ENCODE results near the gene CP. TPM values are rescaled to one million over a fixed set of nuclear protein-coding genes. Genes with fewer than 3 reads are reported as not detected.

Gene CP
- total and polyA plus RNA-seq, 2 of the 13 experiments (the other 11 are each of a cell fraction or from before 2014, with no cell fraction given): 42.6 to 789 TPM

DNA sequence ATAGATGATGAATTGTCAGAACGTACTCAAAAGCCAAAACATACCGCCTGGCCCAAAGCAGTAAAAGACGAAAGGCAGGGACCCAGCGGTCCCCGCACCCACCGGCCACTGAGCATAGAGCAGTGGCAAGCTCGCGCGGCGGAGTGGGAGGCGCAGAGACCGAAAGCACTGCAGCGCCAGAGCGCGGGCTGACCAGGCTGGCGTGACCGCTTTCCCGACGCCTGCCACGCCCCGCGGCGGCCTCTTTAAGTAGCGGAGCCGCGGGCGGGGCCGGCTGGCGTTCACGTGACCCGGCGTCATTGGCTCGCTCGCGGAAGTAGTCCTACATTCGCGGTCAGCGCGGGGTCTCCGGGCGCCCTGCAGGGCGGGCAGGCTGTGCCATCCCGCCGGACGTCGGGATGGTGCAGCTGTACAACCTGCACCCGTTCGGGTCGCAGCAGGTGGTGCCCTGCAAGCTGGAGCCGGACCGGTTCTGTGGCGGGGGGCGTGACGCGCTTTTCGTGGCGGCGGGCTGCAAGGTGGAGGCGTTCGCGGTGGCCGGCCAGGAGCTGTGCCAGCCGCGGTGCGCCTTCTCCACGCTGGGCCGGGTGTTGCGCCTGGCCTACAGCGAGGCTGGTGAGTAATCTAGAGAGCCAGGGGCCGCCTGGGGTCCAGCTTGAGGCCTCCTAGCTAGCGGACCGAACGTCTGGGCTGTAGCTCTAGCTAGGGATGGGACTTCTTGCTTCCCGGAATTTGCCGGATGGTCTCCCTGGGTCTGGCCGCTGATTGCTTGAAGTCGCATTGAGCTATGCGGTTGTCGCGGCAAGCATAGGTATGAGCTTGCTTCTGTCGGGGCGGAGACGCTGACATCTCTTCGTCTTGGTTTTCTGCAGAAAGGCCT, 92.1 kb downstream of the CP start, which contains the start of gene HPS3 (continued):
- peak; percentile 73; the same call in 1 of the 2 replicates for TF ChIP-seq ZNF441 (CRISPR knock-in tag; IDR thresholded peaks at IDR 0.05; ENCODE audit: borderline replicate concordance)
- no peak for TF ChIP-seq HMG20B (CRISPR knock-in tag; conservative IDR thresholded peaks at IDR 0.05)
- TF ChIP-seq MATR3 (CRISPR knock-in tag; IDR thresholded peaks at IDR 0.05): no peak
- no peak; the same call in 1 of the 2 replicates for TF ChIP-seq IKZF5 (CRISPR knock-in tag; IDR thresholded peaks at IDR 0.05)
- peak; percentile 93 for TF ChIP-seq KLF9 (CRISPR knock-in tag; IDR thresholded peaks at IDR 0.05; ENCODE audit: low read depth)
- TF ChIP-seq, protein P1, sequence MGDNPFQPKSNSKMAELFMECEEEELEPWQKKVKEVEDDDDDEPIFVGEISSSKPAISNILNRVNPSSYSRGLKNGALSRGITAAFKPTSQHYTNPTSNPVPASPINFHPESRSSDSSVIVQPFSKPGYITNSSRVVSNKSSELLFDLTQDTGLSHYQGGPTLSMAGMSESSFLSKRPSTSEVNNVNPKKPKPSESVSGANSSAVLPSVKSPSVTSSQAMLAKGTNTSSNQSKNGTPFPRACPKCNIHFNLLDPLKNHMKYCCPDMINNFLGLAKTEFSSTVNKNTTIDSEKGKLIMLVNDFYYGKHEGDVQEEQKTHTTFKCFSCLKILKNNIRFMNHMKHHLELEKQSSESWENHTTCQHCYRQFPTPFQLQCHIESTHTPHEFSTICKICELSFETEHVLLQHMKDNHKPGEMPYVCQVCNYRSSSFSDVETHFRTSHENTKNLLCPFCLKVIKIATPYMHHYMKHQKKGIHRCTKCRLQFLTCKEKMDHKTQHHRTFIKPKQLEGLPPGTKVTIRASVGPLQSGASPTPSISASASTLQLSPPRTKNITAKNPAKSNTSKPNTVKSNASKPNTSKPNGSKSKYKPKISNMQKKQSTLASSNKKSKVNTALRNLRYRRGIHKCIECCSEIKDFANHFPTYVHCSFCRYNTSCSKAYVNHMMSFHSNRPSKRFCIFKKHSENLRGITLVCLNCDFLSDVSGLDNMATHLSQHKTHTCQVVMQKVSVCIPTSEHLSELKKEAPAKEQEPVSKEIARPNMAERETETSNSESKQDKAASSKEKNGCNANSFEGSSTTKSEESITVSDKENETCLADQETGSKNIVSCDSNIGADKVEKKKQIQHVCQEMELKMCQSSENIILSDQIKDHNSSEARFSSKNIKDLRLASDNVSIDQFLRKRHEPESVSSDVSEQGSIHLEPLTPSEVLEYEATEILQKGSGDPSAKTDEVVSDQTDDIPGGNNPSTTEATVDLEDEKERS (CRISPR knock-in tag; IDR thresholded peaks at IDR 0.05): no peak
- TF ChIP-seq ZNF556 (CRISPR knock-in tag; IDR thresholded peaks at IDR 0.05; ENCODE audit: borderline replicate concordance): peak; percentile 33; the same call in 1 of the 2 replicates
- TF ChIP-seq MZF1 (CRISPR knock-in tag; IDR thresholded peaks at IDR 0.05; ENCODE audit: borderline replicate concordance): no peak
- TF ChIP-seq NONO (IDR thresholded peaks at IDR 0.05): no peak
- TF ChIP-seq NONO (CRISPR knock-in tag; conservative IDR thresholded peaks at IDR 0.05): peak; percentile 89
- no peak for TF ChIP-seq TEAD2 (CRISPR knock-in tag; IDR thresholded peaks at IDR 0.05)
- TF ChIP-seq EZH2 (conservative IDR thresholded peaks at IDR 0.05; ENCODE audit: low read depth, low read length): no peak
- TF ChIP-seq FOSL2 (CRISPR knock-in tag; IDR thresholded peaks at IDR 0.05): peak; percentile 9
- no peak for TF ChIP-seq NR2F2 (IDR thresholded peaks at IDR 0.05; ENCODE audit: borderline replicate concordance, low read depth)
- TF ChIP-seq HNRNPLL (IDR thresholded peaks at IDR 0.05; ENCODE audit: low read depth, low read length, poor library complexity, severe bottlenecking): peak; percentile 75
- peak; percentile 38; the same call in 1 of the 2 replicates for TF ChIP-seq RAD21 (CRISPR knock-in tag; IDR thresholded peaks at IDR 0.05)
- no peak for TF ChIP-seq ZNF577 (CRISPR knock-in tag; IDR thresholded peaks at IDR 0.05; ENCODE audit: borderline replicate concordance, low read depth)
- no peak for TF ChIP-seq ZNF205 (CRISPR knock-in tag; IDR thresholded peaks at IDR 0.05)
- TF ChIP-seq, protein P2, sequence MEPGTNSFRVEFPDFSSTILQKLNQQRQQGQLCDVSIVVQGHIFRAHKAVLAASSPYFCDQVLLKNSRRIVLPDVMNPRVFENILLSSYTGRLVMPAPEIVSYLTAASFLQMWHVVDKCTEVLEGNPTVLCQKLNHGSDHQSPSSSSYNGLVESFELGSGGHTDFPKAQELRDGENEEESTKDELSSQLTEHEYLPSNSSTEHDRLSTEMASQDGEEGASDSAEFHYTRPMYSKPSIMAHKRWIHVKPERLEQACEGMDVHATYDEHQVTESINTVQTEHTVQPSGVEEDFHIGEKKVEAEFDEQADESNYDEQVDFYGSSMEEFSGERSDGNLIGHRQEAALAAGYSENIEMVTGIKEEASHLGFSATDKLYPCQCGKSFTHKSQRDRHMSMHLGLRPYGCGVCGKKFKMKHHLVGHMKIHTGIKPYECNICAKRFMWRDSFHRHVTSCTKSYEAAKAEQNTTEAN (CRISPR knock-in tag; conservative IDR thresholded peaks at IDR 0.05): peak; percentile 68
- peak; percentile 76 for TF ChIP-seq MED8 (CRISPR knock-in tag; IDR thresholded peaks at IDR 0.05; ENCODE audit: insufficient replicate concordance)
- no peak for TF ChIP-seq ZSCAN22 (CRISPR knock-in tag; IDR thresholded peaks at IDR 0.05)
- no peak for TF ChIP-seq HHEX (CRISPR knock-in tag; IDR thresholded peaks at IDR 0.05)
- TF ChIP-seq ZNF839 (CRISPR knock-in tag; IDR thresholded peaks at IDR 0.05; ENCODE audit: borderline replicate concordance): no peak
- no peak for TF ChIP-seq ONECUT2 (CRISPR knock-in tag; IDR thresholded peaks at IDR 0.05)
- no peak for TF ChIP-seq ZNF282 (IDR thresholded peaks at IDR 0.05; ENCODE audit: partially characterized antibody)
- no peak for TF ChIP-seq ZBTB8A (CRISPR knock-in tag; IDR thresholded peaks at IDR 0.05; ENCODE audit: borderline replicate concordance, low read depth)
- peak; percentile 41; the same call in 1 of the 2 replicates for TF ChIP-seq GATAD2A (CRISPR knock-in tag; IDR thresholded peaks at IDR 0.05)

Measured in HepG2 (cell line).